HUES48 (cell line): ENCODE measurements around the gene CEP70.
"Not testable (repeated sequence)": the region's sequence is repeated elsewhere in the genome, so short reads cannot be mapped to it uniquely, and the experiment has no call there.

ENCODE experiments used
- H3K27ac ChIP-seq: one replicate; pipeline ENCODE4 v1.7.0; 2013; ENCODE audit warnings: low read depth, low read length, inconsistent platforms
- H3K27me3 ChIP-seq: 2 replicates; pipeline ENCODE4 v1.6.1; 2013; ENCODE audit warnings: mild to moderate bottlenecking, low read length; ENCODE audit not compliant: control insufficient read depth, insufficient read depth
- H3K36me3 ChIP-seq: 2 replicates; pipeline ENCODE4 v1.6.1; 2013; ENCODE audit warnings: low read length; ENCODE audit not compliant: control insufficient read depth, insufficient read depth
- H3K4me1 ChIP-seq: 2 replicates; pipeline ENCODE4 v1.6.1; 2013; ENCODE audit warnings: mild to moderate bottlenecking, low read length; ENCODE audit not compliant: control insufficient read depth, insufficient read depth
- H3K4me3 ChIP-seq: 2 replicates; pipeline ENCODE4 v1.5.1; 2013; ENCODE audit warnings: mild to moderate bottlenecking, low read depth, low read length
- H3K9ac ChIP-seq: 2 replicates; pipeline ENCODE4 v1.6.1; 2013; ENCODE audit warnings: mild to moderate bottlenecking, low read depth, low read length, moderate library complexity
- H3K9me3 ChIP-seq: 2 replicates; pipeline ENCODE4 v1.6.1; 2013; ENCODE audit warnings: low read length; ENCODE audit not compliant: control insufficient read depth, insufficient read depth

CEP70 gene

DNA sequence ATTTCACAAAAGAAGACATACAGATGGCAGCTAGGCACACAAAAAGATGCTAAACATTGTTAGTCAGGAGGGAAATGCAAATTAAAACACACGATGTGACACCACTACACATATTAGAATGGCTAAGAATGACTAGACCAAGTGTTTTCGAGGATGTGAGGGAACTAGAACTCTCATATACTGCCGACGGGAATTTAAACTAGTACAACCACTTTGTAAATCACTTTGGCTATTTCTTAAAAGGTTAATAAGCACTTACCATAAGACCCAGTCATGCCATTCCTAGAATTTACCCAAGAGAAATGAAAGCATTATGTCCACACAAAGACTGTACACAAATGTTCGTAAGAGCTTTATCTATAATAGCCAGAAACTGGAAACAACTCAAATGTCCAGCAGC, 5.6 kb downstream of the CEP70 start:
- no peak overlapping the region for H3K9ac ChIP-seq
- H3K9me3 ChIP-seq = no peaks in the 10 kb centered on the region
- peaks cover 11% of the 10 kb centered on the region; the same call in 1 of the 2 replicates for H3K36me3 ChIP-seq
- no peaks in the 10 kb centered on the region for H3K4me1 ChIP-seq
- H3K4me3 ChIP-seq = no peak overlapping the region
- H3K27me3 ChIP-seq = no peaks in the 10 kb centered on the region
- no peak overlapping the region for H3K27ac ChIP-seq

DNA sequence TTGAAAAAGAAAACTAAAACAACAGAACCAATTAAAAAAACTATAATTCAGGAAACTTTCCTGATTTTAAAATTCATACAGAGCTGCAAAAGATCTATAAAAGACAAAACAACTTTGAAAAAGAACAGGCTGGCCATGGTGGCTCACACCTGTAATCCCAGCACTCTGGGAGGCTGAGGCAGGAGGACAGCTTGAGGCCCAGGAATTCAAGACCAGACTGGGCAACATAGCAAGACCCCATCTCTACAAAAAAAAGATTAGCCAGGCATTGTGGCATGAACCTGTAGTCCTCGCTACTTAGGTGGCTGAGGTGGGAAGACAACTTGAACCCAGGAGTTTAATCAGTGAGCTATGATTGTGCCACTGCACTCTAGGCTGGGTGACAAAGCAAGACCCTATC, 6.7 kb downstream of the CEP70 start:
- Histone ChIP-seq H3K27me3 (no peaks in the 10 kb centered on the region), H3K27ac (no peak overlapping the region), H3K9me3 (no peaks in the 10 kb centered on the region), H3K36me3 (peaks cover 11% of the 10 kb centered on the region; the same call in 1 of the 2 replicates), H3K4me3 (no peak overlapping the region), H3K4me1 (no peaks in the 10 kb centered on the region), H3K9ac (no peak overlapping the region)

DNA sequence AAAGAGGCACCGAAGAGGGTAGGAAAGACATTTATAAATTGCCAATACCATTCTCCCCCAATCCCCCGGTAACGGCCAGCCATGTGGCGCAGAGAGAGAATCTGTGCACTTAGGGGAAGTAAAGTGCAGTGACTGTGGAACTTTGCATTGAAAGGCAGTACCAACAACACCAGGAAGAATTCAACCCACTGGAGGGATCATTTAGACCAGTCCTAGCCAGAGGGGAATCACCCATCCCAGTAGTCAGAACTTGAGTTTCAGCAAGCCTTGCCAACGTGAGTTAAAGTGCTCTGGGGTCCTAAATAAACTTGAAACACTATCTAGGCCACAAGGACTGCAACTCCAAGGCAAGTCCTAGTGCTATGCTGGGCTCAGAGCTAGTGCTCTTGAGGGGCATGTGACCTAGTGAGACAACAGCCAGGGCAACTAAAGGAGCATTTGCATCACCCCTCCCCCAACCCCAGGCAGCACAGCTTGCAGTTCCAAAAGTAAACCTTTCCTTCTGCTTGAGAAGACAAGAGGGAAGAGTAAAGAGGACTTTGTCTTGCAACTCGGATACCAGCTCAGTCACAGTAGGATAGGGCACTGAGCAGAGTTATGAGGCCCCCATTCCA, 15.0 kb downstream of the CEP70 start:
- H3K4me1 ChIP-seq = peaks cover 16% of the 10 kb centered on the region
- H3K36me3 ChIP-seq = no peaks in the 10 kb centered on the region
- no peak overlapping the region for H3K9ac ChIP-seq

DNA sequence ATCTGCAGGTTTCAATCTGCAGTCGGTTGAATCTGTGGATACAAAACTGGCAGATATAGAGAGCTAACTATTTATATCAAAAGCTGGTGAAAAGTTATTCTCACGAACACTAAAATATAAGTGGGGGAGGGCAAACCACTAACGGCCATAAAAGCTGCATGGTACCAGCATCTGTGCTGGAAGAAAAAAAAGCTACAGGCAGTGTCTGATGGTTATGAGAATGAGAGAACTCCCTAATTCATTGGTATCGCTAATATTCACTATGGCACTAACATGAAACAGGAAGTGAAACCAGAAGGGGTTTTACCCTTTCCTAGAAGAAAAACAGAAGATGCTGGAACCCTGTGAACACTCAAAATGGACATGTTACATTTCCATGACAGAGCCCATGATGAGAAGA, 15.9 kb downstream of the CEP70 start:
- H3K4me3 ChIP-seq = no peak overlapping the region
- H3K4me1 ChIP-seq = peaks cover 16% of the 10 kb centered on the region
- H3K27ac ChIP-seq = no peak overlapping the region

More for the DNA sequence above, 15.0 kb downstream of the CEP70 start:
- Histone ChIP-seq H3K9me3 (peaks cover 1% of the 10 kb centered on the region; the same call in 1 of the 2 replicates), H3K4me3 (no peak overlapping the region), H3K27me3 (no peaks in the 10 kb centered on the region), H3K27ac (no peak overlapping the region)

DNA sequence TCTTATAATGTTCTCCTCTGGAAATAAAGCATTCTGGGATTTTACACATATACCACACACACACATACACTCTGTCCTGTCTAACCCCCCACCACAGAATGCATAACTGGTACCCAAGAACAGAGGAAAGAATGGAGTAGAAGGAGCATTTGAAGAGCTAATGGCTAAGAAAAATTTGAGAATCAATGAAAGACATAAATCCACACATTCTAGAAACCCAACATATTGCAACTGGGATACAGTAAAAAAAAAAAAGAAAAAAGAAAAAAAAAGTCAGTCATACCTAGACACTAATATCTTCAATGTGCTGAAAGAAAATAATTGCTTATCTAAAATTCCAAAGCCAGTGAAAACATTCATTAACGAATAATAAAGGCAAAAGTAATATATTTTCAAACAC, 20.9 kb downstream of the CEP70 start:
- H3K4me3 ChIP-seq = no peak overlapping the region
- H3K9me3 ChIP-seq = peaks cover 6% of the 10 kb centered on the region; the same call in 1 of the 2 replicates
- peaks cover 6% of the 10 kb centered on the region; the same call in 1 of the 2 replicates for H3K36me3 ChIP-seq
- no peaks in the 10 kb centered on the region for H3K4me1 ChIP-seq
- H3K27me3 ChIP-seq = no peaks in the 10 kb centered on the region
- H3K27ac ChIP-seq = no peak overlapping the region
- no peak overlapping the region for H3K9ac ChIP-seq

More for the DNA sequence above, 15.9 kb downstream of the CEP70 start:
- Histone ChIP-seq H3K9ac (no peak overlapping the region), H3K9me3 (peaks cover 6% of the 10 kb centered on the region; the same call in 1 of the 2 replicates), H3K36me3 (no peaks in the 10 kb centered on the region), H3K27me3 (no peaks in the 10 kb centered on the region)

DNA sequence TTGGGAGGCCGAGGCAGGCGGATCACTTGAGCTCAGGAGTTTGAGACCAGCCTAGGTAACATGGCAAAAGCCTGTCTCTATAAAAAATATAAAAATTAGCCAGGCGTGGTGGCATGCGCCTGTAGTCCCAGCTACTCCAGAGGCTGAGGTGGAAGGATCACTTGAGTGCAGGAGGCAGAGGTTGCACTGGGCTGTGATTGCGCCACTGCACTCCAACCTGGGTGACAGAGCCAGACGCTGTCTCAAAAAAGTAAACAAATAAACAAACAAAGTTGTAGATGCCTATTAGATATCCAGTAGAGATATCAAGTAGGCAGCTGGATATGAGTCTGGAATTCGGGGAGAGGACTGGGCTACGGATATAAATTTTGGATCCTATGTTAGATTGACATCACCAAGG, 24.4 kb downstream of the CEP70 start:
- not testable (repeated sequence) for H3K27me3 ChIP-seq, H3K4me1 ChIP-seq, H3K9me3 ChIP-seq, H3K9ac ChIP-seq, H3K4me3 ChIP-seq, H3K36me3 ChIP-seq, H3K27ac ChIP-seq

DNA sequence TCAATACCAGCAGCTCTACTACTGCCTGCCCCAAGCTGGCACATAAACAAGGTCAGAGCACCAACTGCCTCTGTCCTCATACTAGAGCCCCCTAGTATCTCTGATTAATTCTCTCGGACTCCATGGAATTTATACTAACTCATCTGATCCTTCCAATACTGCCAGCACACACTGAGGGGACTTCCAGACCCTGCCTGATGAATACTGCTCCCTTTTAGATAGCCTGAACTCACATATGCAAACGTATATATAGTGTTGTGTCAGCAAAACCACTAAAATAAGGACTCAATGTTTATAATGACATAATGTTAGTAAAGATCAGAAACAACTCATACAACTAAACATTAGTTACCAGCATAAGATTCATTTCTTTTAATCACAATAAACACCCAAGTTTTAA, 25.0 kb downstream of the CEP70 start:
- Histone ChIP-seq H3K27me3 (no peaks in the 10 kb centered on the region), H3K4me1 (no peaks in the 10 kb centered on the region), H3K36me3 (peaks cover 8% of the 10 kb centered on the region), H3K9ac (no peak overlapping the region), H3K4me3 (no peak overlapping the region), H3K9me3 (peaks cover 4% of the 10 kb centered on the region; the same call in 1 of the 2 replicates), H3K27ac (no peak overlapping the region)

DNA sequence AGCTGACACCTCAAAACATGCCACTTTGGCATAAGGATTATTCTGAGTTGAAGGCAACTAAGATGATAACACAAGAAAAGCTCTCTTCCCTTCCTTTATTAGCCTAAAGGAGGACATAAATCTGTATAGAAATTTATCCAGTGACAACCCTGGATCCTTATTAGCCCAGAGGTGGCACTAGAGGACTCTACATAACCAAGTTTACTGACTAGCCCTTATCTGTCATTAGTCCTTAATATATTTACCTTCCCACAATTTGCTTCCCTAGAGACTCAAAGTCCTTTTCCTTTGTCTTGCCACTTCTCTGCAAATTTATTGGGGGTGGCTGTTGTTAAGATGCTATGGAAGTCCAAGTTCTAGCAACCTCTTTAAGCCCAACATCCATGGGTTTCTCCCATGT, 26.7 kb downstream of the CEP70 start:
- H3K9me3 ChIP-seq = no peaks in the 10 kb centered on the region
- peaks cover 8% of the 10 kb centered on the region for H3K36me3 ChIP-seq
- H3K4me1 ChIP-seq = no peaks in the 10 kb centered on the region

DNA sequence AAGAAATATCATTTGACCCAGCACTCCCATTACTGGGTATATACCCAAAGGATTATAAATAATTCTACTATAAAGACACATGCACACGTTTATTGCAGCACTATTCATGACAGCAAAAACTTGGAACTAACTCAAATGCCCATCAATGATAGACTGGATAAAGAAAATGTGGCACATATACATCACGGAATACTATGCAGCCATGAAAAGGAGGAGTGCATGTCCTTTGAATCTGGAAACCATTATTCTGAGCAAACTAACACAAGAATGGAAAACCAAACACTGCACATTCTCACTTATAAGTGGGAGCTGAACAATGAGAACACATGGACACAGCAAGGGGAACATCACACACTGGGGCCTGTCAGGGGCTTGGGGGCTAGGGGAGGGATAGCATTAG, 27.8 kb downstream of the CEP70 start:
- H3K4me3 ChIP-seq, H3K9ac ChIP-seq, H3K27ac ChIP-seq, H3K4me1 ChIP-seq, H3K9me3 ChIP-seq, H3K36me3 ChIP-seq, H3K27me3 ChIP-seq: not testable (repeated sequence)

More for the DNA sequence above, 26.7 kb downstream of the CEP70 start:
- no peak overlapping the region for H3K27ac ChIP-seq
- no peak overlapping the region for H3K9ac ChIP-seq
- H3K27me3 ChIP-seq = no peaks in the 10 kb centered on the region
- H3K4me3 ChIP-seq = no peak overlapping the region

DNA sequence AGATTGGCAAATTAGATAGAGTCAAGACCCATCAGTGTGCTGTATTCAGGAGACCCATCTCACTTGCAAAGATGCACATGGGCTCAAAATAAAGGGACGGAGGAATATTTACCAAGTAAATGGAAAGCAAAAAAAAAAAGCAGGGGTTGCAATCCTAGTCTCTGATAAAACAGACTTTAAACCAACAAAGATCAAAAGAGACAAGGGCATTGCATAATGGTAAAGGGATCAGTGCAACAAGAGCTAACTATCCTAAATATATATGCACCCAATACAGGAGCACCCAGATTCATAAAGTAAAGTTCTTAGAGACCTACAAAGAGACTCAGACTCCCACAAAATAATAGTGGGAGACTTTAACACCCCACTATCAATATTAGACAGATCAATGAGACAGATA, 31.2 kb downstream of the CEP70 start:
- H3K4me3 ChIP-seq = not testable (repeated sequence)

DNA sequence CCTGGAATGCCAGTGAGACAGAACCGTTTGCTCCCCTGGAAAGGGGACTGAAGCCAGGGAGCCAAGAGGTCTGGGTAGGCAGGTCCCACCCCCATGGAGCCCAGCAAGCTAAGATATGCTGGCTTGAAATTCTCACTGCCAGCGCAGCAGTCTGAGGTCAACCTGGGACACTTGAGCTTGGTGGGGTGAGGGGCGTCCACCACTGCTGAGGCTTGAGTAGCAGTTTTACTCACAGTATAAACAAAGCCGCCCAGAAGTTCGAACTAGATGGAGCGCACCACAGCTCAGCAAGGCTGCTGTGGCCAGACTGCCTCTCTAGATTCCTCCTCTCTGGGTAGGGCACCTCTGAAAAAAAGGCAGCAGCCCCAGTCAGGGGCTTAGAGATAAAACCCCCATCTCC, 33.6 kb downstream of the CEP70 start:
- no peak overlapping the region for H3K27ac ChIP-seq
- no peaks in the 10 kb centered on the region for H3K36me3 ChIP-seq
- no peaks in the 10 kb centered on the region for H3K4me1 ChIP-seq
- no peak overlapping the region for H3K9ac ChIP-seq
- no peak overlapping the region for H3K4me3 ChIP-seq
- H3K27me3 ChIP-seq = no peaks in the 10 kb centered on the region
- H3K9me3 ChIP-seq = peaks cover 10% of the 10 kb centered on the region; the same call in 1 of the 2 replicates

More for the DNA sequence above, 31.2 kb downstream of the CEP70 start:
- H3K36me3 ChIP-seq, H3K27ac ChIP-seq, H3K4me1 ChIP-seq, H3K9ac ChIP-seq, H3K27me3 ChIP-seq, H3K9me3 ChIP-seq: not testable (repeated sequence)
